HepG2 (cell line): ENCODE data around the gene STUB1. TPM values are rescaled to one million over a fixed set of nuclear protein-coding genes. Genes with fewer than 3 reads are reported as not detected.

Experiments used
- FOXK2 ChIP-seq: fragments of 450-650 bp; IDR thresholded peaks from 2 replicates; pipeline ENCODE4 v1.6.1; 2016
- ISX ChIP-seq: sonication (generic); formaldehyde crosslinking; conservative IDR thresholded peaks from 2 replicates; pipeline ENCODE4 v1.5.0; 2020; ENCODE audit warnings: missing genetic modification reagents
- NPAS2 ChIP-seq: sonication (generic); formaldehyde crosslinking; IDR thresholded peaks from 2 replicates; pipeline ENCODE4 v1.8.0; 2022; ENCODE audit warnings: mild to moderate bottlenecking, missing genetic modification reagents, borderline replicate concordance
- YEATS2 ChIP-seq: sonication (generic); formaldehyde crosslinking; IDR thresholded peaks from 2 replicates; pipeline ENCODE4 v1.4.0; 2020; ENCODE audit warnings: missing genetic modification reagents, borderline replicate concordance
- ZBTB42 ChIP-seq: sonication (generic); formaldehyde crosslinking; IDR thresholded peaks from 2 replicates; pipeline ENCODE4 v1.5.0; 2020; ENCODE audit warnings: mild to moderate bottlenecking, missing genetic modification reagents
- ZFP1 ChIP-seq: IDR thresholded peaks from 2 replicates; pipeline ENCODE4 v1.6.1; 2016
- ZKSCAN1 ChIP-seq: fragments of 150-350 bp; IDR thresholded peaks from 2 replicates; pipeline ENCODE4 v1.6.1; 2014; ENCODE audit warnings: low read length
- ZNF121 ChIP-seq: sonication (generic); formaldehyde crosslinking; IDR thresholded peaks from 2 replicates; pipeline ENCODE4 v1.5.0; 2020; ENCODE audit warnings: mild to moderate bottlenecking, missing genetic modification reagents
- ZNF766 ChIP-seq: sonication (generic); formaldehyde crosslinking; IDR thresholded peaks from 2 replicates; pipeline ENCODE4 v1.5.0; 2020; ENCODE audit warnings: missing genetic modification reagents, borderline replicate concordance
- ZSCAN29 ChIP-seq: sonication (generic); formaldehyde crosslinking; conservative IDR thresholded peaks from 2 replicates; pipeline ENCODE4 v1.4.0; 2020; ENCODE audit warnings: mild to moderate bottlenecking, missing genetic modification reagents
- polyA plus RNA-seq, 8 experiments: library from polyadenylated mRNA; depleted of rRNA in 3 of 8; stranded (reverse) in 7 of 8; unstranded in 1 of 8; fragments of >200 nt; fragmentation: Illumina TruSeq in 4 of 8; extraction: Trizol in 4 of 8; gene quantifications; 2 replicates each; pipeline versions ENCODE4 v1.2.1 to v1.2.3, GENCODE V29; 2011 to 2016; ENCODE audit warnings: low read depth in 4 of 8, missing spikeins in 1 of 8, mixed read lengths in 1 of 8; ENCODE audit not compliant: insufficient read depth in 1 of 8
- total RNA-seq, 5 experiments: library from RNA; depleted of rRNA; stranded (reverse); fragments of >200 nt; fragmentation: Illumina TruSeq; extraction: Trizol; gene quantifications; 2 replicates each; pipeline ENCODE4 v1.2.3, GENCODE V29; 2016; ENCODE audit warnings: low read depth in 1 of 5
- TF ChIP-seq, protein P1 (sequence below): sonication (generic); formaldehyde crosslinking; IDR thresholded peaks from 2 replicates; pipeline ENCODE4 v1.5.1; 2020; ENCODE audit warnings: missing genetic modification reagents, mild to moderate bottlenecking, borderline replicate concordance
- TF ChIP-seq, protein P2 (sequence below): sonication (generic); formaldehyde crosslinking; IDR thresholded peaks from 2 replicates; pipeline ENCODE4 v1.8.0; 2022; ENCODE audit warnings: mild to moderate bottlenecking, missing genetic modification reagents, moderate library complexity
- TF ChIP-seq, protein P3 (sequence below): sonication (generic); formaldehyde crosslinking; conservative IDR thresholded peaks from 2 replicates; pipeline ENCODE4 v1.4.0; 2020; ENCODE audit warnings: missing genetic modification reagents
- TF ChIP-seq, protein P4 (sequence below): sonication (generic); formaldehyde crosslinking; IDR thresholded peaks from 2 replicates; pipeline ENCODE4 v1.4.0; 2020; ENCODE audit warnings: mild to moderate bottlenecking, missing genetic modification reagents
- TF ChIP-seq, protein P5 (sequence below): sonication (generic); formaldehyde crosslinking; IDR thresholded peaks from 2 replicates; pipeline ENCODE4 v1.8.1; 2023; ENCODE audit warnings: missing genetic modification reagents, mild to moderate bottlenecking, borderline replicate concordance

Gene STUB1
- total and polyA plus RNA-seq, 2 of the 13 experiments (the other 11 are each of a cell fraction or from before 2014, with no cell fraction given): 52.9 to 78.2 TPM

DNA sequence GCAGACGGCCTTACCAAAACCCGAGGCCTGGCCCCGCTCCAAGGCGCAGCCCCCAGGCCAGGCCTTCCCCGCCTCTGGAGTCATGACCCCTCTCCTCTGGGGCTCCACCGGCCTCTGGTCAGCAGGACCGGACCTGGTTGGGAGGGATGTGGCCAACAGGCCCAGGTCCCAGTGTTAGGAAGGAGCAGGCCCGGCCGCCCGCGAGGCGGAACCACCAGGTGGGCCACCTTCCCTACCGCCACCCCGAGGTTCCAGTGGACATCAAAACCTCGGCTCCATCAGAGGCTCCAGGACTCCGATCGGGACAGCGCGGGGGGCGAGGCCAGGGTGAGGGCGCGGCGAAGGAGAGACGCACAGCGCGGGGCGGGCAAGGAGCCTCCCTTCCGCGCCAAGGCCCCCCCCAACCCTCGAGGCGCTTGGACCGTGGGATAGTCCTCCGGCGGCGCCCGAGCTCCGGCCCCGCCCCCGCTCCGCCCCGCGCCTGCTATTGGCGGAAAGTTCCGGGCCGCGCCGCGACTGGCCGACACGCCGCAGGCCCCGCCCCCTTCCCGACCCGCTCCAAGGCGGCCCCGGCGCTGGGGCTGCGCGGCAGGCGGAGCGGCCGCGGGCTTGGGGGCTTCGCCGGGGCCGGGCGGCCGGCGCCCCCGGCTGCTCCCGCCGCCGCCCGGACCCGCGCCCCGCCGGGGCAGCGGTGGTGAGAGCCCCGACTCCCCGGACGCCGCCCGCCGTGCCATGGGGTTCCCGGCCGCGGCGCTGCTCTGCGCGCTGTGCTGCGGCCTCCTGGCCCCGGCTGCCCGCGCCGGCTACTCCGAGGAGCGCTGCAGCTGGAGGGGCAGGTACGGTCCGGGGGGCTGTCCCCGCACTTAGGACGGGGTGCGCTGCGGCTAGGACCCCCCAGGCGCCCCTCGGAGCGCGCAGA is 34.6 kb downstream of the STUB1 start, which contains the start of gene METRN (continued):
- TF ChIP-seq, protein P1, sequence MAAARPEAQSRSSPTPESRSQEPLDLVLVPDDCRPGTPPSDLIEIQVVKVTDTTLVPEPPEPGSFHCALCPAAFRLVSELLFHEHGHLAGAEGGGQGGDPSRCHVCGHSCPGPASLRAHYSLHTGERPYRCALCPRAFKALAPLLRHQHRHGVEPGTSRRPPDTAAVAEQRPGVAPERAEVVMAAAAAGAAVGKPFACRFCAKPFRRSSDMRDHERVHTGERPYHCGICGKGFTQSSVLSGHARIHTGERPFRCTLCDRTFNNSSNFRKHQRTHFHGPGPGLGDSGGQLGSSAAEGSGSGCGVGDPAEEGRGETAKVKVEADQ (CRISPR knock-in tag): peak; percentile 62; the same call in 1 of the 2 replicates
- TF ChIP-seq, protein P2, sequence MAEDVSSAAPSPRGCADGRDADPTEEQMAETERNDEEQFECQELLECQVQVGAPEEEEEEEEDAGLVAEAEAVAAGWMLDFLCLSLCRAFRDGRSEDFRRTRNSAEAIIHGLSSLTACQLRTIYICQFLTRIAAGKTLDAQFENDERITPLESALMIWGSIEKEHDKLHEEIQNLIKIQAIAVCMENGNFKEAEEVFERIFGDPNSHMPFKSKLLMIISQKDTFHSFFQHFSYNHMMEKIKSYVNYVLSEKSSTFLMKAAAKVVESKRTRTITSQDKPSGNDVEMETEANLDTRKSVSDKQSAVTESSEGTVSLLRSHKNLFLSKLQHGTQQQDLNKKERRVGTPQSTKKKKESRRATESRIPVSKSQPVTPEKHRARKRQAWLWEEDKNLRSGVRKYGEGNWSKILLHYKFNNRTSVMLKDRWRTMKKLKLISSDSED (CRISPR knock-in tag): no peak
- TF ChIP-seq ZFP1 (CRISPR knock-in tag) (no peak), ZNF121 (no peak), ZBTB42 (CRISPR knock-in tag) (no peak), ZNF766 (CRISPR knock-in tag) (no peak), ZSCAN29 (CRISPR knock-in tag) (no peak), ISX (CRISPR knock-in tag) (no peak), YEATS2 (CRISPR knock-in tag) (no peak), FOXK2 (no peak), ZKSCAN1 (no peak), NPAS2 (no peak)
- TF ChIP-seq, protein P3, sequence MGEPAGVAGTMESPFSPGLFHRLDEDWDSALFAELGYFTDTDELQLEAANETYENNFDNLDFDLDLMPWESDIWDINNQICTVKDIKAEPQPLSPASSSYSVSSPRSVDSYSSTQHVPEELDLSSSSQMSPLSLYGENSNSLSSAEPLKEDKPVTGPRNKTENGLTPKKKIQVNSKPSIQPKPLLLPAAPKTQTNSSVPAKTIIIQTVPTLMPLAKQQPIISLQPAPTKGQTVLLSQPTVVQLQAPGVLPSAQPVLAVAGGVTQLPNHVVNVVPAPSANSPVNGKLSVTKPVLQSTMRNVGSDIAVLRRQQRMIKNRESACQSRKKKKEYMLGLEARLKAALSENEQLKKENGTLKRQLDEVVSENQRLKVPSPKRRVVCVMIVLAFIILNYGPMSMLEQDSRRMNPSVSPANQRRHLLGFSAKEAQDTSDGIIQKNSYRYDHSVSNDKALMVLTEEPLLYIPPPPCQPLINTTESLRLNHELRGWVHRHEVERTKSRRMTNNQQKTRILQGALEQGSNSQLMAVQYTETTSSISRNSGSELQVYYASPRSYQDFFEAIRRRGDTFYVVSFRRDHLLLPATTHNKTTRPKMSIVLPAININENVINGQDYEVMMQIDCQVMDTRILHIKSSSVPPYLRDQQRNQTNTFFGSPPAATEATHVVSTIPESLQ: no peak
- TF ChIP-seq, protein P4, sequence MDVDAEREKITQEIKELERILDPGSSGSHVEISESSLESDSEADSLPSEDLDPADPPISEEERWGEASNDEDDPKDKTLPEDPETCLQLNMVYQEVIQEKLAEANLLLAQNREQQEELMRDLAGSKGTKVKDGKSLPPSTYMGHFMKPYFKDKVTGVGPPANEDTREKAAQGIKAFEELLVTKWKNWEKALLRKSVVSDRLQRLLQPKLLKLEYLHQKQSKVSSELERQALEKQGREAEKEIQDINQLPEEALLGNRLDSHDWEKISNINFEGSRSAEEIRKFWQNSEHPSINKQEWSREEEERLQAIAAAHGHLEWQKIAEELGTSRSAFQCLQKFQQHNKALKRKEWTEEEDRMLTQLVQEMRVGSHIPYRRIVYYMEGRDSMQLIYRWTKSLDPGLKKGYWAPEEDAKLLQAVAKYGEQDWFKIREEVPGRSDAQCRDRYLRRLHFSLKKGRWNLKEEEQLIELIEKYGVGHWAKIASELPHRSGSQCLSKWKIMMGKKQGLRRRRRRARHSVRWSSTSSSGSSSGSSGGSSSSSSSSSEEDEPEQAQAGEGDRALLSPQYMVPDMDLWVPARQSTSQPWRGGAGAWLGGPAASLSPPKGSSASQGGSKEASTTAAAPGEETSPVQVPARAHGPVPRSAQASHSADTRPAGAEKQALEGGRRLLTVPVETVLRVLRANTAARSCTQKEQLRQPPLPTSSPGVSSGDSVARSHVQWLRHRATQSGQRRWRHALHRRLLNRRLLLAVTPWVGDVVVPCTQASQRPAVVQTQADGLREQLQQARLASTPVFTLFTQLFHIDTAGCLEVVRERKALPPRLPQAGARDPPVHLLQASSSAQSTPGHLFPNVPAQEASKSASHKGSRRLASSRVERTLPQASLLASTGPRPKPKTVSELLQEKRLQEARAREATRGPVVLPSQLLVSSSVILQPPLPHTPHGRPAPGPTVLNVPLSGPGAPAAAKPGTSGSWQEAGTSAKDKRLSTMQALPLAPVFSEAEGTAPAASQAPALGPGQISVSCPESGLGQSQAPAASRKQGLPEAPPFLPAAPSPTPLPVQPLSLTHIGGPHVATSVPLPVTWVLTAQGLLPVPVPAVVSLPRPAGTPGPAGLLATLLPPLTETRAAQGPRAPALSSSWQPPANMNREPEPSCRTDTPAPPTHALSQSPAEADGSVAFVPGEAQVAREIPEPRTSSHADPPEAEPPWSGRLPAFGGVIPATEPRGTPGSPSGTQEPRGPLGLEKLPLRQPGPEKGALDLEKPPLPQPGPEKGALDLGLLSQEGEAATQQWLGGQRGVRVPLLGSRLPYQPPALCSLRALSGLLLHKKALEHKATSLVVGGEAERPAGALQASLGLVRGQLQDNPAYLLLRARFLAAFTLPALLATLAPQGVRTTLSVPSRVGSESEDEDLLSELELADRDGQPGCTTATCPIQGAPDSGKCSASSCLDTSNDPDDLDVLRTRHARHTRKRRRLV (CRISPR knock-in tag): no peak
- TF ChIP-seq, protein P5, sequence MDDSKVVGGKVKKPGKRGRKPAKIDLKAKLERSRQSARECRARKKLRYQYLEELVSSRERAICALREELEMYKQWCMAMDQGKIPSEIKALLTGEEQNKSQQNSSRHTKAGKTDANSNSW (CRISPR knock-in tag): no peak
